ENCODE data around the gene MAN2B1.
"Not testable (repeated sequence)": the region's sequence is repeated elsewhere in the genome, so short reads cannot be mapped to it uniquely, and the experiment has no call there.

Gene MAN2B1

GRCh38 chr19:12652219-12652618, 14.3 kb downstream of the MAN2B1 start:
- H3K9ac ChIP-seq (ENCODE audit: low read length) = no peak overlapping the region
- no peak overlapping the region for H3K27ac ChIP-seq (ENCODE audit: low read length)
- H3K9me3 ChIP-seq (ENCODE audit: control insufficient read depth, low read depth, low read length) = no peaks in the 10 kb centered on the region
- H3K4me1 ChIP-seq (ENCODE audit: control insufficient read depth, low read depth, low read length) = no peaks in the 10 kb centered on the region
- H3K27me3 ChIP-seq (ENCODE audit: control insufficient read depth, insufficient read depth, low read length) = no peaks in the 10 kb centered on the region
- no peaks in the 10 kb centered on the region for H3K36me3 ChIP-seq (ENCODE audit: control insufficient read depth, low read depth, low read length)
- H3K4me3 ChIP-seq (ENCODE audit: low read length) = no peak overlapping the region

- Histone ChIP-seq H3K4me1 (ENCODE audit: control insufficient read depth, low read depth, low read length) (no peaks in the 10 kb centered on the region), H3K36me3 (ENCODE audit: control insufficient read depth, low read depth, low read length) (no peaks in the 10 kb centered on the region), H3K27ac (ENCODE audit: low read length) (no peak overlapping the region), H3K27me3 (ENCODE audit: control insufficient read depth, insufficient read depth, low read length) (no peaks in the 10 kb centered on the region), H3K9ac (ENCODE audit: low read length) (no peak overlapping the region), H3K9me3 (ENCODE audit: control insufficient read depth, low read depth, low read length) (no peaks in the 10 kb centered on the region), H3K4me3 (ENCODE audit: low read length) (no peak overlapping the region)
Measured at GRCh38 chr19:12649941-12650340, 16.6 kb downstream of the MAN2B1 start.

- Histone ChIP-seq H3K27ac (ENCODE audit: low read length) (no peak overlapping the region), H3K36me3 (ENCODE audit: control insufficient read depth, low read depth, low read length) (no peaks in the 10 kb centered on the region), H3K9me3 (ENCODE audit: control insufficient read depth, low read depth, low read length) (no peaks in the 10 kb centered on the region), H3K4me3 (ENCODE audit: low read length) (peak overlapping the region; percentile 42), H3K4me1 (ENCODE audit: control insufficient read depth, low read depth, low read length) (no peaks in the 10 kb centered on the region), H3K27me3 (ENCODE audit: control insufficient read depth, insufficient read depth, low read length) (no peaks in the 10 kb centered on the region), H3K9ac (ENCODE audit: low read length) (no peak overlapping the region)
Measured at GRCh38 chr19:12648088-12648487, 18.5 kb downstream of the MAN2B1 start.

- H3K9me3 ChIP-seq (ENCODE audit: control insufficient read depth, low read depth, low read length) = no peaks in the 10 kb centered on the region
- H3K27ac ChIP-seq (ENCODE audit: low read length) = no peak overlapping the region
- peak overlapping the region; percentile 42 for H3K4me3 ChIP-seq (ENCODE audit: low read length)
- H3K9ac ChIP-seq (ENCODE audit: low read length) = no peak overlapping the region
- H3K36me3 ChIP-seq (ENCODE audit: control insufficient read depth, low read depth, low read length) = no peaks in the 10 kb centered on the region
- H3K27me3 ChIP-seq (ENCODE audit: control insufficient read depth, insufficient read depth, low read length) = no peaks in the 10 kb centered on the region
- no peaks in the 10 kb centered on the region for H3K4me1 ChIP-seq (ENCODE audit: control insufficient read depth, low read depth, low read length)
Measured at GRCh38 chr19:12647490-12648071, 19.0 kb downstream of the MAN2B1 start.

- no peaks in the 10 kb centered on the region for H3K36me3 ChIP-seq (ENCODE audit: control insufficient read depth, low read depth, low read length)
- no peak overlapping the region for H3K27ac ChIP-seq (ENCODE audit: low read length)
- no peak overlapping the region for H3K9ac ChIP-seq (ENCODE audit: low read length)
- H3K27me3 ChIP-seq (ENCODE audit: control insufficient read depth, insufficient read depth, low read length) = no peaks in the 10 kb centered on the region
- no peaks in the 10 kb centered on the region for H3K9me3 ChIP-seq (ENCODE audit: control insufficient read depth, low read depth, low read length)
- H3K4me1 ChIP-seq (ENCODE audit: control insufficient read depth, low read depth, low read length) = no peaks in the 10 kb centered on the region
- no peak overlapping the region for H3K4me3 ChIP-seq (ENCODE audit: low read length)
Measured at GRCh38 chr19:12647047-12647446, 19.5 kb downstream of the MAN2B1 start.

- no peak overlapping the region for H3K27ac ChIP-seq (ENCODE audit: low read length)
Measured at GRCh38 chr19:12646551-12646950, 20.0 kb downstream of the MAN2B1 start.

GRCh38 chr19:12643716-12644115, 22.8 kb downstream of the MAN2B1 start:
- not testable (repeated sequence) for H3K9me3 ChIP-seq (ENCODE audit: control insufficient read depth, low read depth, low read length); H3K9ac ChIP-seq (ENCODE audit: low read length); H3K27me3 ChIP-seq (ENCODE audit: control insufficient read depth, insufficient read depth, low read length); H3K4me3 ChIP-seq (ENCODE audit: low read length); H3K4me1 ChIP-seq (ENCODE audit: control insufficient read depth, low read depth, low read length); H3K36me3 ChIP-seq (ENCODE audit: control insufficient read depth, low read depth, low read length); H3K27ac ChIP-seq (ENCODE audit: low read length)

More at GRCh38 chr19:12646551-12646950, 20.0 kb downstream of the MAN2B1 start:
- Histone ChIP-seq H3K4me1 (ENCODE audit: control insufficient read depth, low read depth, low read length) (no peaks in the 10 kb centered on the region), H3K4me3 (ENCODE audit: low read length) (no peak overlapping the region), H3K9ac (ENCODE audit: low read length) (no peak overlapping the region), H3K27me3 (ENCODE audit: control insufficient read depth, insufficient read depth, low read length) (no peaks in the 10 kb centered on the region), H3K36me3 (ENCODE audit: control insufficient read depth, low read depth, low read length) (no peaks in the 10 kb centered on the region), H3K9me3 (ENCODE audit: control insufficient read depth, low read depth, low read length) (no peaks in the 10 kb centered on the region)

- no peak overlapping the region for H3K9ac ChIP-seq (ENCODE audit: low read length)
- H3K4me1 ChIP-seq (ENCODE audit: control insufficient read depth, low read depth, low read length) = no peaks in the 10 kb centered on the region
- H3K4me3 ChIP-seq (ENCODE audit: low read length) = no peak overlapping the region
- no peaks in the 10 kb centered on the region for H3K36me3 ChIP-seq (ENCODE audit: control insufficient read depth, low read depth, low read length)
- H3K9me3 ChIP-seq (ENCODE audit: control insufficient read depth, low read depth, low read length) = no peaks in the 10 kb centered on the region
- no peaks in the 10 kb centered on the region for H3K27me3 ChIP-seq (ENCODE audit: control insufficient read depth, insufficient read depth, low read length)
- H3K27ac ChIP-seq (ENCODE audit: low read length) = no peak overlapping the region
Measured at GRCh38 chr19:12642506-12642905, 24.0 kb downstream of the MAN2B1 start.

- Histone ChIP-seq H3K9ac (ENCODE audit: low read length) (no peak overlapping the region), H3K27ac (ENCODE audit: low read length) (no peak overlapping the region), H3K4me1 (ENCODE audit: control insufficient read depth, low read depth, low read length) (no peaks in the 10 kb centered on the region), H3K27me3 (ENCODE audit: control insufficient read depth, insufficient read depth, low read length) (no peaks in the 10 kb centered on the region), H3K9me3 (ENCODE audit: control insufficient read depth, low read depth, low read length) (no peaks in the 10 kb centered on the region), H3K4me3 (ENCODE audit: low read length) (no peak overlapping the region), H3K36me3 (ENCODE audit: control insufficient read depth, low read depth, low read length) (no peaks in the 10 kb centered on the region)
Measured at GRCh38 chr19:12641456-12641855, 25.1 kb downstream of the MAN2B1 start.

GRCh38 chr19:12639901-12640613, 26.5 kb downstream of the MAN2B1 start:
- Histone ChIP-seq H3K27me3 (ENCODE audit: control insufficient read depth, insufficient read depth, low read length) (no peaks in the 10 kb centered on the region), H3K4me1 (ENCODE audit: control insufficient read depth, low read depth, low read length) (no peaks in the 10 kb centered on the region), H3K9me3 (ENCODE audit: control insufficient read depth, low read depth, low read length) (no peaks in the 10 kb centered on the region), H3K4me3 (ENCODE audit: low read length) (peak overlapping the region; percentile 52), H3K36me3 (ENCODE audit: control insufficient read depth, low read depth, low read length) (no peaks in the 10 kb centered on the region), H3K9ac (ENCODE audit: low read length) (no peak overlapping the region), H3K27ac (ENCODE audit: low read length) (no peak overlapping the region)

- Histone ChIP-seq H3K9ac (ENCODE audit: low read length) (no peak overlapping the region), H3K27ac (ENCODE audit: low read length) (no peak overlapping the region), H3K4me1 (ENCODE audit: control insufficient read depth, low read depth, low read length) (no peaks in the 10 kb centered on the region), H3K9me3 (ENCODE audit: control insufficient read depth, low read depth, low read length) (no peaks in the 10 kb centered on the region), H3K27me3 (ENCODE audit: control insufficient read depth, insufficient read depth, low read length) (no peaks in the 10 kb centered on the region), H3K36me3 (ENCODE audit: control insufficient read depth, low read depth, low read length) (no peaks in the 10 kb centered on the region), H3K4me3 (ENCODE audit: low read length) (no peak overlapping the region)
Measured at GRCh38 chr19:12638611-12639182, 27.8 kb downstream of the MAN2B1 start.

GRCh38 chr19:12636631-12637030, 29.9 kb downstream of the MAN2B1 start:
- H3K9ac ChIP-seq (ENCODE audit: low read length) = no peak overlapping the region

More at GRCh38 chr19:12636631-12637030, 29.9 kb downstream of the MAN2B1 start:
- Histone ChIP-seq H3K27ac (ENCODE audit: low read length) (no peak overlapping the region), H3K4me3 (ENCODE audit: low read length) (no peak overlapping the region), H3K27me3 (ENCODE audit: control insufficient read depth, insufficient read depth, low read length) (no peaks in the 10 kb centered on the region), H3K36me3 (ENCODE audit: control insufficient read depth, low read depth, low read length) (no peaks in the 10 kb centered on the region), H3K4me1 (ENCODE audit: control insufficient read depth, low read depth, low read length) (no peaks in the 10 kb centered on the region), H3K9me3 (ENCODE audit: control insufficient read depth, low read depth, low read length) (no peaks in the 10 kb centered on the region)
